MG63 (cell line): Measurements from ENCODE around the gene ZNRF3. TPM values are rescaled to one million over a fixed set of nuclear protein-coding genes. Genes with fewer than 3 reads are reported as not detected.
A peak's percentile ranks its signal among the peaks of the same experiment; 100 is the strongest.
"Not testable (repeated sequence)": the region's sequence is repeated elsewhere in the genome, so short reads cannot be mapped to it uniquely, and the experiment has no call there.

ENCODE experiments used
- DNase-seq: peaks from one replicate; pipeline ENCODE4 v3.0.0-alpha.2; 2020
- H3K27me3 ChIP-seq: fragments of 250-450 bp; sonication (Bioruptor Pico); 2 replicates; pipeline ENCODE4 v1.5.1; 2020; ENCODE audit warnings: mild to moderate bottlenecking, moderate library complexity
- H3K36me3 ChIP-seq: fragments of 250-450 bp; sonication (Bioruptor Pico); 2 replicates; pipeline ENCODE4 v1.5.1; 2020; ENCODE audit warnings: mild to moderate bottlenecking, moderate library complexity
- H3K4me3 ChIP-seq: fragments of 250-450 bp; sonication (Bioruptor Pico); 2 replicates; pipeline ENCODE4 v1.5.1; 2020; ENCODE audit warnings: mild to moderate bottlenecking, moderate library complexity
- H3K9me3 ChIP-seq: fragments of 250-450 bp; sonication (Bioruptor Pico); 2 replicates; pipeline ENCODE4 v1.5.1; 2020; ENCODE audit warnings: mild to moderate bottlenecking, moderate library complexity
- total RNA-seq: library from RNA; depleted of rRNA; stranded (reverse); fragments of >200 nt; shearing (Covaris generic); gene quantifications from 2 replicates; pipeline ENCODE4 v1.2.3, GENCODE V29; 2014; ENCODE audit warnings: low replicate concordance

ZNRF3 gene
- total RNA-seq, 1 experiment from 2014 or later: 2.1 TPM

GRCh38 chr22:28899199-28899853 is 16.0 kb downstream of the ZNRF3 start:
- Histone ChIP-seq H3K9me3 (no peaks in the 10 kb centered on the region), H3K36me3 (no peaks in the 10 kb centered on the region), H3K4me3 (no peak overlapping the region), H3K27me3 (no peaks in the 10 kb centered on the region)
- peak; percentile 78 for DNase-seq

DNA sequence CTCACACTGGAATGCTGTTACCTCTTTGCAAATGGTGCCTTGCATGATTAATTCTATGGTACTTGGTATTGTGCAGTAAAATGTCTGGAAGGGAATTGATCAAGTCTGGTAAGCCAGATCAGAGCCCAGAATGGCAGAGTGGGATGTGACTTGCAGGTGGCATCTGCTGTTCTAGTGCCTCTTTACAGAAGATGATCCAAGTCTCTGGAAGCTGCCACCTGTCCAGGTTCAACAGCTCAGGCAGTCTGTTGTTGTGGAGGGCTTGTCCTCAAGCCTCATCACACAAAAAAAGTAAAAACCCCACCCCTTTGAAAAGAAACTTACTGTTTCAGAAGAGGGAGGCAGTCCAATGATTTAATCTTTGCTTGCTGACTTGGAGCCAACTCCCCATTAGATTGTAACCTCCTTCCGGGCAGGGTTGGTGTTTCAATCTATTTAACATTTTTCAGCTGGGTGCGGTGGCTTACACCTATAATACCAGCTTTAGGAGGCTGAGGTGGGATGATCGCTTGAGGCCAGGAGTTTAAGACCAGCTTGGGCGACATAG is 17.1 kb downstream of the ZNRF3 start:
- H3K27me3 ChIP-seq: no peaks in the 10 kb centered on the region
- no peaks in the 10 kb centered on the region for H3K9me3 ChIP-seq
- no peak overlapping the region for H3K4me3 ChIP-seq
- DNase-seq: no peak
- H3K36me3 ChIP-seq: no peaks in the 10 kb centered on the region

DNA sequence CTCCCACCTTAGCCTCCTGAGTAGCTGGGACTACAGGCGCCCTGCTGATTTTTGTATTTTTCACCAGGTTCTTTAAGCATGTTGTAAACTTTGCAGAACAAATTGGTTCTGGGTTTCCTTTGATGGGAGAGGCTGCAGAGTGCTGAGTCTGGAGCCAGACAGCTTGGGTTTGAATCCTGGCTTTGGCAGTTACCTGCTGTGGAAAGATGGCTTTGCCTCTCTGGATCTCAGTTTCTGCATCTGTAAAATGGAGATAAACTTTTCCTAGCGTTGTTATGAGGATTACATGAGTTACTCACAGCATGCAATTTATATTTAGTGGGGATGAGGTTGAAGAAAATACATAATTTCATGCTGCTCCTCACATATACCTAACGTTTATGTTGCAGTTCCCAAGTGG is 19.1 kb downstream of the ZNRF3 start:
- Histone ChIP-seq H3K36me3 (no peaks in the 10 kb centered on the region), H3K9me3 (no peaks in the 10 kb centered on the region), H3K27me3 (no peaks in the 10 kb centered on the region)

DNA sequence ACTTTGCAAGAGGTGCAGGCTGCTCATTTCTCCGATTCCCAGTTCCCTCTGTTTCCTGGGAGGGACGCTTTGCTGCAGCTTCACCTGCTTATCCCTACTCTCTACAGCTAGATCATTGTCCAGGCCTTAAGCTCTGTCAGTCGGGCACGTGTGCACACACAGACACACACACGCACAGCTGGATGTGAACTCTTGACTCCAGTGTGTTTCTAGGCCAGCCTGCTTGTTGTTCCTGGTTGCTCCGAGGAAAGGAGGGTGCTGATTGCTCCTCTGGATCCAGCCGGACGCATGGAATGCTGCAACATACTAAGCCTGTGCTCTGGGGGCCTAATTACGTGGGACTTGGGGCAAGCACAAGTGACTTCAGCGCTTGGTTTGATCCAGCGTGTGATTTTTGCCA is 19.7 kb downstream of the ZNRF3 start:
- H3K9me3 ChIP-seq: no peaks in the 10 kb centered on the region
- H3K27me3 ChIP-seq: no peaks in the 10 kb centered on the region
- H3K36me3 ChIP-seq: no peaks in the 10 kb centered on the region
- no peak for DNase-seq
- no peak overlapping the region for H3K4me3 ChIP-seq

More for the DNA sequence above, 19.1 kb downstream of the ZNRF3 start:
- no peak for DNase-seq
- H3K4me3 ChIP-seq: no peak overlapping the region

DNA sequence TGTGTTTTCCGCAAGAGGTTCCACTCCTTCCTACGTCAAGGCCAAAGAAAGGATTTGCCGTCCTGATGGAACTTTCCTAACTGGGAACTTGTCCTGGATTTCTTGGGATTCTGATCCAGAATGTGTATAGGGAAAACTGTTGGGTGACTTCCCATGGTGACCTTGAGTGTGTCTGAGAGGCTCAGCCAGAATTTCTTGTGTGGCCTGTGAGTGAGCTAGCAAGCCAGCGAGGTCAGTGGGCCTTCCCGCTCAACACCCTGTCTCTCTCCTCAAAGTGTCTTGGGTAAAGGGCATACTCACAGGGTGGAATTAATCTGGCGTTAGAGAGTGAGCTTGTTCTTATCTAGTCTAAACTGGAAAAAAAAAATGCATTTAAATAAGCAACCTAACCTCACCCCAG is 20.4 kb downstream of the ZNRF3 start:
- Histone ChIP-seq H3K4me3 (no peak overlapping the region), H3K9me3 (no peaks in the 10 kb centered on the region), H3K36me3 (no peaks in the 10 kb centered on the region), H3K27me3 (no peaks in the 10 kb centered on the region)
- DNase-seq: no peak

DNA sequence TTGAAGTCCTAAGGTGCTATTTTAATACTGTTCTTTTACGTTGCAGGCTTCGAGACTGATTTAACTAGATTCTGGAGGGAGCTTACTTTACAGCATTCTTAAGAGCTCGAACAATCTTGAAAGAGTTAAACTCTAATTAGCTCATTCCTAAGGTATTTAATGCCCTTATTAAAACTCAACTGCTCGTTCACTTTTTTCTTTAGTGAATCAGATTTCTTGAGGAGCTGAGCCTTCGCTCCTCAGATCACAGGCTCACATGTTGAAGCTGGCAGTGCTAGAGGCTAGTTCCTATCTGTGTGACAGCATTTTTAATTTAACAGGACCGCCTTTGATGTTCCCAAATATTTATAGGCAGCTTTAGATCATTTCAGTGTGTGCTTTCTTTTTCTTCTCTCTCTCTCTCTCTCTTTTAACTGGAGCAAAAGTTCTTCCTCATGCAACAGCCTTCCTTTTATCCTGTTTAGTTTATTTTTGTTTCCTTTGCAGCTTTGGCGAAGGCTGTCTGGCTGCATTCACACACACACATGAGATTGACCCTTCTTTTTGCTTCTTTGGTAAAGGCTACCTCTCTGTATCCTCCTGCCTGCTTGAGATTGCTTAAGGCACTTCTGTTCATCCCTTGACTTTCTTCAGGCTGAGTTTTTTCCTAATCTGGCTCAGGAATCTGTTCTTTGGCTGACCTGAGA is 21.0 kb downstream of the ZNRF3 start:
- no peak for DNase-seq
- H3K4me3 ChIP-seq: no peak overlapping the region
- H3K36me3 ChIP-seq: no peaks in the 10 kb centered on the region
- H3K27me3 ChIP-seq: no peaks in the 10 kb centered on the region
- H3K9me3 ChIP-seq: no peaks in the 10 kb centered on the region

DNA sequence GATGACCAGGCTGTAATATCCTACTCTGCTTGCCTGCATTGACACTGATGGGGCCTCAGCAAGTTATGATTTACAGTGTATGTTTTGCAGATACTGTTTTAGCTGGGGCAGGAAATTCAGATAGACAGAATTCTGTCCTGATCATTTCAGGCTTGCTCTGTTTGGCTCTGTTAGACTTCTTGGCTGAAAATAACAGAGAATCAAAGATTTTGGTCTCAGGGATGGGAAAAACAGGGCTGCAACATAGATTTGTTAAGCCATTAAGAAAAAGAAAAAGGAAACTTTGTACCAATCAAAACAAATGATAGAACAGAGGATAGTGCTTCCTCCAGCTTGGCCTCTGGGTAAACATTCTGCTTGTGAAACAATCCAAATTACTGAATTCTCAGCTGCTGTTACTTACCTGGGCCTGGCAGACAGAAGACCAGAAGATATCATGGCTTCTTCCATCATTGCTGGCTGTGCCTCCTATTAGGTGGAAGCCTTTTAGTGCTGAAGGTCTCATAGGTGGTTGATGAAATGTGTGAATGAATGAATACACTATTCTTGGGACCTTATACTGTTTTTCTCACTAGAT is 22.0 kb downstream of the ZNRF3 start:
- Histone ChIP-seq H3K4me3 (no peak overlapping the region), H3K27me3 (no peaks in the 10 kb centered on the region), H3K36me3 (no peaks in the 10 kb centered on the region), H3K9me3 (no peaks in the 10 kb centered on the region)
- DNase-seq: no peak

DNA sequence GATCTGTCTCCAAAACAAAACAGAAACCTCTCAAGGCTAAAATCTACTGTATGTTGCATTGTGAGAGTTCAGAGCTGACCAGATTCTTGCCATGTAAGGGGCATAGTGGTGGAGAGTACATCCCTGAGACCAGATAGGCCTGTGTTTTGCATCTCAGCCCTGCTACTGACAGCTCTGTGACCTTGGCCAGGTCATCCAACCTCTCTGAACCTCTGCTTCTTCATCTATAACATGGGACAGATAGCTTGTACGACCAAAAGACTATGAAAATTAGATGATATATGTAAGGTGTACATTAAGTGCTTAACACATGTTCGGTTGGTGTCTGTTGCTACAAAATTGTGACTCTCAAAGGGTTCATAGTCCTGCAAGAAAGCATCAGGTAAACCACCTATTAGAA is 22.9 kb downstream of the ZNRF3 start:
- no peaks in the 10 kb centered on the region for H3K36me3 ChIP-seq
- no peak for DNase-seq
- H3K9me3 ChIP-seq: no peaks in the 10 kb centered on the region
- no peaks in the 10 kb centered on the region for H3K27me3 ChIP-seq
- H3K4me3 ChIP-seq: no peak overlapping the region

- Histone ChIP-seq H3K27me3 (no peaks in the 10 kb centered on the region), H3K9me3 (no peaks in the 10 kb centered on the region), H3K4me3 (no peak overlapping the region), H3K36me3 (no peaks in the 10 kb centered on the region)
- DNase-seq: no peak
These were observed 24.1 kb downstream of the ZNRF3 start for GRCh38 chr22:28907311-28908008.

- not testable (repeated sequence) for H3K27me3 ChIP-seq, H3K4me3 ChIP-seq, H3K36me3 ChIP-seq, H3K9me3 ChIP-seq, DNase-seq
These were observed 25.4 kb downstream of the ZNRF3 start for GRCh38 chr22:28908810-28909209.

- DNase-seq: no peak
- Histone ChIP-seq H3K4me3 (no peak overlapping the region), H3K9me3 (no peaks in the 10 kb centered on the region), H3K36me3 (no peaks in the 10 kb centered on the region), H3K27me3 (no peaks in the 10 kb centered on the region)
These were observed 26.0 kb downstream of the ZNRF3 start for GRCh38 chr22:28909375-28909774.

DNA sequence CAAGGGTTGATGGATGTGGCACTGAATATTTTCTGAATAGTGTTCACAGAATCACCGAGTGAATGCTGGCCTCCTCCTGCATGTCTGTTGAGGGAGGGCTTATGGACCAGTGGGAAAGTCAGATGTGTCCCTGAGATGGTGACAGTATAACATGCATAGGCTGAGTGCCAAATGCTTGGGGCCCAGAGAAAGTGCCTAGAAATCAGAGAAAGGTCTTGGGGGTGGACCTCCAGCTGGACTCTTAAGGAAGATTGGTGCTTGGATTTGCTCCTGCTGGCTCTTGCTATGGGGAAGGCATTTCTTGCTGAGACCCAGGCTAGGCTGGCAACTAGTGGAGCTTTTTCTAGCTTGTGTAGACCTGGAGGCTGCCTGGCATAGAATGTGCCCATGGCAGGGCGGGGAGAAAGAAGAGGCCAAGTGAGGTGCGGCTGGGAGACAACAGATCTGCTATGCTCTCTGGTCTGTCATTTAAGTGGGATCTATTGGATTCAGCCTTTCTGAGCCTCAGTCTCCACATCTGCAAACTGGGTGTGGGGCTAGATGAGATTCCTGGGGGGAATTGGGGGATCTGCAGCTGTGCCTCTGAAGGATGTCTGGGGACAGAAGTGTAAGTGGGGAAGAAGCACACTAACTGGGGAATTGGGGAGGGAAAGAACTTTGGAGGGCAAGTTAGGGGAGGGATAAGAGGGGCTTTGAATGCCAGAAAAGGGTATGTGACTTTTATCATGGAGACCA is 27.4 kb downstream of the ZNRF3 start:
- Histone ChIP-seq H3K36me3 (no peaks in the 10 kb centered on the region), H3K9me3 (no peaks in the 10 kb centered on the region), H3K4me3 (no peak overlapping the region), H3K27me3 (no peaks in the 10 kb centered on the region)
- no peak for DNase-seq

GRCh38 chr22:28911304-28911690 is 27.9 kb downstream of the ZNRF3 start:
- H3K36me3 ChIP-seq: no peaks in the 10 kb centered on the region
- H3K4me3 ChIP-seq: no peak overlapping the region
- DNase-seq: no peak
- H3K9me3 ChIP-seq: no peaks in the 10 kb centered on the region
- no peaks in the 10 kb centered on the region for H3K27me3 ChIP-seq

GRCh38 chr22:28911777-28912669 is 28.7 kb downstream of the ZNRF3 start:
- Histone ChIP-seq H3K9me3 (no peaks in the 10 kb centered on the region), H3K27me3 (no peaks in the 10 kb centered on the region), H3K36me3 (no peaks in the 10 kb centered on the region), H3K4me3 (no peak overlapping the region)
- peak; percentile 25 for DNase-seq

GRCh38 chr22:28914201-28914600 is 30.8 kb downstream of the ZNRF3 start:
- no peak overlapping the region for H3K4me3 ChIP-seq
- H3K36me3 ChIP-seq: no peaks in the 10 kb centered on the region
- DNase-seq: no peak
- no peaks in the 10 kb centered on the region for H3K9me3 ChIP-seq
- H3K27me3 ChIP-seq: no peaks in the 10 kb centered on the region

DNA sequence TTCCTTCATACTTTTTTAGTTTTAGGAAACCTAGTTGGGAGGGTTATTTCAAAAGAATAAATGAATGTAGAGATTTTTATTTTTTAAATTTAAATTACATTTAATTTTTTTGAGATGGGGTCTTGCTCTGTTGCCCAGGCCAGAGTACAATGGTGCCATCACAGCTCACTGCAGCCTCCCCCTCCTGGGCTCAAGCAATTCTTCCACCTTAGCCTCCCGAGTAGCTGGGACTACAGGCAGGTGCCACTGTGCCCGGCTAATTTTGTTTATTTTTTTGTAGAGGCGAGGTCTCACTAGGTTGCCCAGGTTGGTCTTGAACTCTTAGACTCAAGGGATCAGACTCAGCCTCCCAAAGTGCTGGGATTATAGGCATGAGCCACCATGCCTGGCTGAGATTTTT is 32.6 kb downstream of the ZNRF3 start:
- Histone ChIP-seq H3K27me3 (no peaks in the 10 kb centered on the region), H3K36me3 (no peaks in the 10 kb centered on the region), H3K4me3 (no peak overlapping the region), H3K9me3 (no peaks in the 10 kb centered on the region)
- DNase-seq: no peak
